ENCODE results near the gene ANO1.

Gene ANO1

GRCh38 chr11:70078781-70079616 is 882 bp downstream of the ANO1 start:
- H3K36me3 ChIP-seq (replicated peaks; ENCODE audit: insufficient read depth, low read length) = no peaks in the 10 kb centered on the region
- no peak for DNase-seq
- H3K9me2 ChIP-seq (replicated peaks; ENCODE audit: insufficient read depth, low read length) = no peaks in the 10 kb centered on the region
- no peak overlapping the region for H3K4me3 ChIP-seq (ENCODE audit: low read length)
- no peak overlapping the region for H3K4me2 ChIP-seq (ENCODE audit: low read depth, low read length)
- no peak overlapping the region for H3K9ac ChIP-seq (ENCODE audit: low read length)
- no peak for TF ChIP-seq EZH2phosphoT487 (IDR thresholded peaks at IDR 0.05; ENCODE audit: low read length)
- TF ChIP-seq CTCF (IDR thresholded peaks at IDR 0.05; ENCODE audit: low read length) = no peak
- TF ChIP-seq EZH2 (optimal IDR thresholded peaks at IDR 0.05; ENCODE audit: low read depth, low read length) = no peak
- H3K9me3 ChIP-seq (replicated peaks; ENCODE audit: insufficient read depth, low read length) = no peaks in the 10 kb centered on the region
- no peaks in the 10 kb centered on the region for H3K4me1 ChIP-seq (ENCODE audit: low read length)
- peaks cover 92% of the 10 kb centered on the region for H3K27me3 ChIP-seq (replicated peaks; ENCODE audit: insufficient read depth, low read length)
- no peak overlapping the region for H3K27ac ChIP-seq (ENCODE audit: low read length)
- H3F3A ChIP-seq (ENCODE audit: insufficient read depth, low read length) = no peaks in the 10 kb centered on the region
- H4K20me1 ChIP-seq (ENCODE audit: insufficient read depth, low read length) = no peaks in the 10 kb centered on the region
- no peak overlapping the region for H2AFZ ChIP-seq (ENCODE audit: low read length)
- H3K79me2 ChIP-seq (ENCODE audit: low read length) = no peaks in the 10 kb centered on the region

- H2AFZ ChIP-seq (ENCODE audit: low read length) = no peak overlapping the region
- H3K79me2 ChIP-seq (ENCODE audit: low read length) = no peaks in the 10 kb centered on the region
- H3K4me1 ChIP-seq (ENCODE audit: low read length) = no peaks in the 10 kb centered on the region
- H3K4me2 ChIP-seq (ENCODE audit: low read depth, low read length) = no peak overlapping the region
- no peaks in the 10 kb centered on the region for H3K9me2 ChIP-seq (replicated peaks; ENCODE audit: insufficient read depth, low read length)
- no peaks in the 10 kb centered on the region for H3K9me3 ChIP-seq (replicated peaks; ENCODE audit: insufficient read depth, low read length)
- H3K4me3 ChIP-seq (ENCODE audit: low read length) = no peak overlapping the region
- peaks cover 92% of the 10 kb centered on the region for H3K27me3 ChIP-seq (replicated peaks; ENCODE audit: insufficient read depth, low read length)
- no peak for TF ChIP-seq CTCF (IDR thresholded peaks at IDR 0.05; ENCODE audit: low read length)
- TF ChIP-seq EZH2 (optimal IDR thresholded peaks at IDR 0.05; ENCODE audit: low read depth, low read length) = no peak
- TF ChIP-seq EZH2phosphoT487 (IDR thresholded peaks at IDR 0.05; ENCODE audit: low read length) = no peak
- H3K9ac ChIP-seq (ENCODE audit: low read length) = no peak overlapping the region
- no peaks in the 10 kb centered on the region for H4K20me1 ChIP-seq (ENCODE audit: insufficient read depth, low read length)
- H3K27ac ChIP-seq (ENCODE audit: low read length) = no peak overlapping the region
- DNase-seq = no peak
- no peaks in the 10 kb centered on the region for H3K36me3 ChIP-seq (replicated peaks; ENCODE audit: insufficient read depth, low read length)
- H3F3A ChIP-seq (ENCODE audit: insufficient read depth, low read length) = no peaks in the 10 kb centered on the region
Measured at GRCh38 chr11:70079691-70080090, 1.6 kb downstream of the ANO1 start.

- Histone ChIP-seq H3K4me2 (ENCODE audit: low read depth, low read length) (no peak overlapping the region), H3K36me3 (replicated peaks; ENCODE audit: insufficient read depth, low read length) (no peaks in the 10 kb centered on the region)
- TF ChIP-seq EZH2phosphoT487 (IDR thresholded peaks at IDR 0.05; ENCODE audit: low read length) (no peak), CTCF (IDR thresholded peaks at IDR 0.05; ENCODE audit: low read length) (no peak), EZH2 (optimal IDR thresholded peaks at IDR 0.05; ENCODE audit: low read depth, low read length) (no peak)
Measured at GRCh38 chr11:70080763-70081162, 2.6 kb downstream of the ANO1 start.

More at GRCh38 chr11:70080763-70081162, 2.6 kb downstream of the ANO1 start:
- Histone ChIP-seq H3K9me3 (replicated peaks; ENCODE audit: insufficient read depth, low read length) (no peaks in the 10 kb centered on the region), H3F3A (ENCODE audit: insufficient read depth, low read length) (no peaks in the 10 kb centered on the region), H3K4me1 (ENCODE audit: low read length) (no peaks in the 10 kb centered on the region), H4K20me1 (ENCODE audit: insufficient read depth, low read length) (no peaks in the 10 kb centered on the region), H3K27me3 (replicated peaks; ENCODE audit: insufficient read depth, low read length) (peaks cover 89% of the 10 kb centered on the region), H3K79me2 (ENCODE audit: low read length) (no peaks in the 10 kb centered on the region), H2AFZ (ENCODE audit: low read length) (no peak overlapping the region), H3K9ac (ENCODE audit: low read length) (no peak overlapping the region), H3K9me2 (replicated peaks; ENCODE audit: insufficient read depth, low read length) (no peaks in the 10 kb centered on the region), H3K27ac (ENCODE audit: low read length) (no peak overlapping the region), H3K4me3 (ENCODE audit: low read length) (no peak overlapping the region)
- DNase-seq = no peak
